Breast epithelium (tissue), 4 donors: ENCODE data around the gene SYT2. TPM values are rescaled to one million over a fixed set of nuclear protein-coding genes. Genes with fewer than 3 reads are reported as not detected.
A peak's percentile ranks its signal among the peaks of the same experiment; 100 is the strongest.

Experiments used
- DNase-seq, 2 donors: peaks; one replicate each; pipeline ENCODE4 v3.0.0-alpha.2; 2019; ENCODE audit warnings: low spot score in 2 of 2
- H3K27ac ChIP-seq, 2 donors: fragments of 200-600 bp; sonication (generic) in 1 of 2; one replicate each; pipeline ENCODE4 v1.5.1; 2016 to 2019; ENCODE audit warnings: mild to moderate bottlenecking in 1 of 2
- H3K27me3 ChIP-seq, 2 donors: fragments of 200-600 bp; sonication (generic) in 1 of 2; one replicate each; pipeline versions ENCODE4 v1.5.1 to v1.6.0; 2017 to 2019; ENCODE audit warnings: control low read depth in 1 of 2, mild to moderate bottlenecking in 1 of 2
- H3K36me3 ChIP-seq: fragments of 200-600 bp; one replicate; pipeline ENCODE4 v1.5.1; 2019
- H3K4me1 ChIP-seq, 2 donors: fragments of 200-600 bp; sonication (generic); one replicate each; pipeline ENCODE4 v1.5.1; 2016 to 2019; ENCODE audit warnings: control low read depth in 1 of 2
- H3K4me3 ChIP-seq, 3 donors: fragments of 200-600 bp; sonication (generic); 1 replicate in 2 of 3; 2 replicates in 1 of 3; pipeline ENCODE4 v1.5.1; 2016 to 2019; ENCODE audit warnings: mild to moderate bottlenecking in 3 of 3, moderate library complexity in 2 of 3
- H3K9me3 ChIP-seq, 2 donors: fragments of 200-600 bp; sonication (generic) in 1 of 2; one replicate each; pipeline ENCODE4 v1.5.1; 2016 to 2019; ENCODE audit warnings: control low read depth in 1 of 2
- POLR2A ChIP-seq: fragments of 450-650 bp; IDR thresholded peaks from one replicate; pipeline ENCODE4 v1.6.1; 2016; ENCODE audit warnings: antibody characterized with exemption, mild to moderate bottlenecking, moderate library complexity
- POLR2AphosphoS5 ChIP-seq, 3 donors: sonication (generic); formaldehyde crosslinking; IDR thresholded peaks; one replicate each; pipeline ENCODE4 v1.6.1; 2017; ENCODE audit warnings: antibody characterized with exemption in 3 of 3
- intact Hi-C: fragments of 100-400 bp; cut with DNase I; formaldehyde crosslinking; loops from one replicate; pipeline ENCODE4 v1.15.1; 2023; ENCODE audit warnings: low total_unique reads
- total RNA-seq, 3 donors: library from RNA; depleted of rRNA; stranded (reverse); fragments of >200 nt; gene quantifications; one replicate each; pipeline ENCODE4 v1.1.0, GENCODE V29; 2016
- TF ChIP-seq, protein P1 (sequence below), 3 donors: fragments of 450-650 bp; IDR thresholded peaks; one replicate each; pipeline ENCODE4 v1.5.1; 2016 to 2017; ENCODE audit warnings: antibody characterized with exemption in 3 of 3, mild to moderate bottlenecking in 3 of 3, moderate library complexity in 3 of 3

SYT2 gene
- total RNA-seq, 3 donors from 2014 or later, result under 0.01 to 0.15 (median under 0.01) TPM

GRCh38 chr1:202596638-202597037 is 113.6 kb downstream of the SYT2 start:
- Histone ChIP-seq H3K27me3 (no peaks in the 10 kb centered on the region), H3K27ac (no peak overlapping the region), H3K9me3 (no peaks in the 10 kb centered on the region), H3K4me3 (no peak overlapping the region), H3K4me1 (no peaks in the 10 kb centered on the region), H3K36me3 (no peaks in the 10 kb centered on the region)
- TF ChIP-seq POLR2AphosphoS5 (IDR thresholded peaks at IDR 0.05) (no peak), POLR2A (no peak)
- TF ChIP-seq, protein P1, sequence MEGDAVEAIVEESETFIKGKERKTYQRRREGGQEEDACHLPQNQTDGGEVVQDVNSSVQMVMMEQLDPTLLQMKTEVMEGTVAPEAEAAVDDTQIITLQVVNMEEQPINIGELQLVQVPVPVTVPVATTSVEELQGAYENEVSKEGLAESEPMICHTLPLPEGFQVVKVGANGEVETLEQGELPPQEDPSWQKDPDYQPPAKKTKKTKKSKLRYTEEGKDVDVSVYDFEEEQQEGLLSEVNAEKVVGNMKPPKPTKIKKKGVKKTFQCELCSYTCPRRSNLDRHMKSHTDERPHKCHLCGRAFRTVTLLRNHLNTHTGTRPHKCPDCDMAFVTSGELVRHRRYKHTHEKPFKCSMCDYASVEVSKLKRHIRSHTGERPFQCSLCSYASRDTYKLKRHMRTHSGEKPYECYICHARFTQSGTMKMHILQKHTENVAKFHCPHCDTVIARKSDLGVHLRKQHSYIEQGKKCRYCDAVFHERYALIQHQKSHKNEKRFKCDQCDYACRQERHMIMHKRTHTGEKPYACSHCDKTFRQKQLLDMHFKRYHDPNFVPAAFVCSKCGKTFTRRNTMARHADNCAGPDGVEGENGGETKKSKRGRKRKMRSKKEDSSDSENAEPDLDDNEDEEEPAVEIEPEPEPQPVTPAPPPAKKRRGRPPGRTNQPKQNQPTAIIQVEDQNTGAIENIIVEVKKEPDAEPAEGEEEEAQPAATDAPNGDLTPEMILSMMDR (IDR thresholded peaks at IDR 0.05), result no peak
- intact Hi-C loops, result no loop called here
- no peak for DNase-seq

DNA sequence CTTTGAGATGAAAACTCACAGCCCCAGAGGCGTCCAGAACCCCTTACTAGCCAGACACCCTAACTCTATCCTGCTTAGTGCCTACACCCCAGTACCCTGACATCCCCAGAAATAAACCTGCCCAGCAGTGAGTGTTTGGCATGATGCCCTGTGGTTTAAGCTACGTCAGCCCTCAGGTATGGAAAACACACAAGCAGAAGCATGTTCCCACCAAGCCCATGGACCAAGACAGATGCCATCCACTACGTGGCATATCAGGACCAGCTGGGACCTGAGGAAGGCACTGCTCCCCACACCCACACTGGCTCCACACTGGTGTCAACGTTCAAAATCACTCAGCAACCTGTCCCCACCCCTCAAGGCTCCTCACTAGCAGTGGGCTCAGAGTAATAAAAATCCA is 116.4 kb downstream of the SYT2 start:
- Histone ChIP-seq H3K4me1 (peaks cover 7 to 11% of the 10 kb centered on the region in 2 donors), H3K27ac (peak overlapping the region; percentile 89 to 95), H3K36me3 (no peaks in the 10 kb centered on the region), H3K4me3 (no peak overlapping the region), H3K27me3 (no peaks in the 10 kb centered on the region), H3K9me3 (no peaks in the 10 kb centered on the region)
- DNase-seq, result peak in 1 of 2 donors; percentile 91
- TF ChIP-seq, protein P1 (IDR thresholded peaks at IDR 0.05), result peak in 2 of 3 donors; percentile 8 to 37
- TF ChIP-seq POLR2AphosphoS5 (IDR thresholded peaks at IDR 0.05) (peak in 1 of 3 donors; percentile 66), POLR2A (no peak)
- intact Hi-C loops, result no loop called here

- H3K27me3 ChIP-seq, result no peaks in the 10 kb centered on the region
- H3K4me1 ChIP-seq, result peaks cover 7 to 11% of the 10 kb centered on the region in 2 donors
- H3K4me3 ChIP-seq, result no peak overlapping the region
- no peaks in the 10 kb centered on the region for H3K9me3 ChIP-seq
- intact Hi-C loops, result no loop called here
- no peak for DNase-seq
- no peaks in the 10 kb centered on the region for H3K36me3 ChIP-seq
- peak overlapping the region; percentile 95 for H3K27ac ChIP-seq
- TF ChIP-seq, protein P1 (IDR thresholded peaks at IDR 0.05), result no peak
- TF ChIP-seq POLR2A, result no peak
- no peak for TF ChIP-seq POLR2AphosphoS5 (IDR thresholded peaks at IDR 0.05)
Observed at GRCh38 chr1:202592146-202592545, 118.1 kb downstream of the SYT2 start.

GRCh38 chr1:202591515-202591914 is 118.7 kb downstream of the SYT2 start:
- peak overlapping the region; percentile 95 for H3K27ac ChIP-seq
- no peaks in the 10 kb centered on the region for H3K36me3 ChIP-seq
- no peak for DNase-seq
- peaks cover 7 to 11% of the 10 kb centered on the region in 2 donors for H3K4me1 ChIP-seq
- H3K9me3 ChIP-seq, result no peaks in the 10 kb centered on the region
- TF ChIP-seq POLR2A, result no peak
- no peak for TF ChIP-seq POLR2AphosphoS5 (IDR thresholded peaks at IDR 0.05)
- TF ChIP-seq, protein P1 (IDR thresholded peaks at IDR 0.05), result no peak
- H3K27me3 ChIP-seq, result no peaks in the 10 kb centered on the region
- no peak overlapping the region for H3K4me3 ChIP-seq
- intact Hi-C loops, result no loop called here

GRCh38 chr1:202590975-202591411 is 119.3 kb downstream of the SYT2 start:
- no peak overlapping the region for H3K4me3 ChIP-seq
- intact Hi-C loops, result no loop called here
- H3K27ac ChIP-seq, result peak overlapping the region; percentile 95
- TF ChIP-seq, protein P1 (IDR thresholded peaks at IDR 0.05), result no peak
- no peak for TF ChIP-seq POLR2A
- TF ChIP-seq POLR2AphosphoS5 (IDR thresholded peaks at IDR 0.05), result no peak
- no peak for DNase-seq
- no peaks in the 10 kb centered on the region for H3K36me3 ChIP-seq
- H3K27me3 ChIP-seq, result no peaks in the 10 kb centered on the region
- H3K9me3 ChIP-seq, result no peaks in the 10 kb centered on the region
- H3K4me1 ChIP-seq, result peaks cover 8 to 11% of the 10 kb centered on the region in 2 donors
